Measurements from ENCODE around the gene POLG. TPM values are rescaled to one million over a fixed set of nuclear protein-coding genes. Genes with fewer than 3 reads are reported as not detected.

POLG gene
- total RNA-seq, 1 donor from 2014 or later = 50.3 TPM

DNA sequence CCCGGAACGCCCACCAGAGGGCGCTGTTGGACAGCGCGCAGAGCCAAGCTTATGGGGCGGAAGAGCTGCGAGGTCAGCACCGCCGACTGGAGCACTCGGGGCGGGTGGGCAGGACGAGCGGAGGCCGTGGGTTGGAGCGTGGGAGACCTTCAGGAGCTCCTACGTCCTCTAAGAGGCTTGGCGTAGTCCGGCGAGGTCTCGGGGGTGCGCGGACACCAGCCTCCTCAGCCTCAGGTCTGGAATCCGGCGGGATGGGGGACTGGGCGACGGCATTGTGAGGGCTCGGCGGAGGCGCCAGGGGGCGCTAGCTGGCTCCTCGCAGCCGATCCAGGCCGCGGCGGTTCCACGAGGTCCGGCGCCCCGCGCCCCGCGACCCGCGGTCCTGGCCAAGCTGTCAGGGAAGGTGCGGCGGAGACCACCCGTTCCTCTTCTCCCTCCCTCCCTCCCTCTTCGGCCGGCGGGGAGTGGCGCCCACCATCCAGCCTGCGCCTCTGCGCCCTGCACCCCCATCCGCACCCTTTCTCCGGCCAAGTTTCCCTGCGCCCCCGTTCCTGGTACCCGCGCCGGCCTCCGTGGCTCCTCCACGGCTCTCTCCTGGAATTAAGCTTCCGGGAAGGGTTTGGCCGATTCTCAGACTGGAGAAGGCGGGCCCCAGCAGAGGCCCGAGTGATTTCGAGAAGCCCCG, 24.3 kb upstream of the POLG start:
- Histone ChIP-seq H3K9me3 (no peaks in the 10 kb centered on the region), H3K4me1 (peaks cover 19% of the 10 kb centered on the region), H3K27ac (no peak overlapping the region), H3K4me3 (peak overlapping the region; percentile 32 to 37), H3K27me3 (peaks cover 15% of the 10 kb centered on the region), H3K36me3 (no peaks in the 10 kb centered on the region)
- intact Hi-C loops (cut with DNase I) = loop anchor here (5.0 to 10.0 kb wide), 2 partner anchors 68 to 196 kb away; no protein-coding TSS in a partner anchor
- DNase-seq (ENCODE audit: extremely low spot score in 2 of 2) = no peak
- TF ChIP-seq POLR2AphosphoS5 (IDR thresholded peaks at IDR 0.05; ENCODE audit: insufficient read depth in 1 of 2, low read depth in 1 of 2) = no peak
- TF ChIP-seq, protein P1, sequence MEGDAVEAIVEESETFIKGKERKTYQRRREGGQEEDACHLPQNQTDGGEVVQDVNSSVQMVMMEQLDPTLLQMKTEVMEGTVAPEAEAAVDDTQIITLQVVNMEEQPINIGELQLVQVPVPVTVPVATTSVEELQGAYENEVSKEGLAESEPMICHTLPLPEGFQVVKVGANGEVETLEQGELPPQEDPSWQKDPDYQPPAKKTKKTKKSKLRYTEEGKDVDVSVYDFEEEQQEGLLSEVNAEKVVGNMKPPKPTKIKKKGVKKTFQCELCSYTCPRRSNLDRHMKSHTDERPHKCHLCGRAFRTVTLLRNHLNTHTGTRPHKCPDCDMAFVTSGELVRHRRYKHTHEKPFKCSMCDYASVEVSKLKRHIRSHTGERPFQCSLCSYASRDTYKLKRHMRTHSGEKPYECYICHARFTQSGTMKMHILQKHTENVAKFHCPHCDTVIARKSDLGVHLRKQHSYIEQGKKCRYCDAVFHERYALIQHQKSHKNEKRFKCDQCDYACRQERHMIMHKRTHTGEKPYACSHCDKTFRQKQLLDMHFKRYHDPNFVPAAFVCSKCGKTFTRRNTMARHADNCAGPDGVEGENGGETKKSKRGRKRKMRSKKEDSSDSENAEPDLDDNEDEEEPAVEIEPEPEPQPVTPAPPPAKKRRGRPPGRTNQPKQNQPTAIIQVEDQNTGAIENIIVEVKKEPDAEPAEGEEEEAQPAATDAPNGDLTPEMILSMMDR (IDR thresholded peaks at IDR 0.05) = peak; percentile 89 to 100 (median 91)

DNA sequence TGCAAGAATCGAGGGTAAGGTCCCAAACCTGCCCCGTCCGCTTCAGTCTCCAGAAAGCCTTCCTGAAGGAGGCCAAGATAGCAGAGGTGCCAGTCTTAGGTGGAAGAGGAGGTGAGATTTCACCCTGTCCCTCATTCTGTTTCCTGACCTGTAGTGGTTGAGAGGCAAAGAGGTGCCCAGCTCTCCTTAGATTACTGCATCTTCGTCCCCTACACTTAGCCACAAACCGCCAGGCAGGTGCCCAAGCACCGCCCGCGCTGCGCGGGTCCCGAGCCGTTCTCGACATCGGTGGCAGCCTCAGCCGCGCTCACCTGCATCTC, 23.8 kb upstream of the POLG start:
- Histone ChIP-seq H3K4me1 (peaks cover 19% of the 10 kb centered on the region), H3K9me3 (no peaks in the 10 kb centered on the region), H3K36me3 (no peaks in the 10 kb centered on the region), H3K27me3 (peaks cover 15% of the 10 kb centered on the region), H3K4me3 (peak overlapping the region; percentile 32 to 37), H3K27ac (no peak overlapping the region)
- intact Hi-C loops (cut with DNase I) = loop anchor here (5.0 to 10.0 kb wide), 2 partner anchors 69 to 196 kb away; no protein-coding TSS in a partner anchor
- TF ChIP-seq POLR2A (IDR thresholded peaks at IDR 0.05) = no peak
- TF ChIP-seq, protein P1 (IDR thresholded peaks at IDR 0.05) = no peak
- no peak for DNase-seq (ENCODE audit: extremely low spot score in 2 of 2)

DNA sequence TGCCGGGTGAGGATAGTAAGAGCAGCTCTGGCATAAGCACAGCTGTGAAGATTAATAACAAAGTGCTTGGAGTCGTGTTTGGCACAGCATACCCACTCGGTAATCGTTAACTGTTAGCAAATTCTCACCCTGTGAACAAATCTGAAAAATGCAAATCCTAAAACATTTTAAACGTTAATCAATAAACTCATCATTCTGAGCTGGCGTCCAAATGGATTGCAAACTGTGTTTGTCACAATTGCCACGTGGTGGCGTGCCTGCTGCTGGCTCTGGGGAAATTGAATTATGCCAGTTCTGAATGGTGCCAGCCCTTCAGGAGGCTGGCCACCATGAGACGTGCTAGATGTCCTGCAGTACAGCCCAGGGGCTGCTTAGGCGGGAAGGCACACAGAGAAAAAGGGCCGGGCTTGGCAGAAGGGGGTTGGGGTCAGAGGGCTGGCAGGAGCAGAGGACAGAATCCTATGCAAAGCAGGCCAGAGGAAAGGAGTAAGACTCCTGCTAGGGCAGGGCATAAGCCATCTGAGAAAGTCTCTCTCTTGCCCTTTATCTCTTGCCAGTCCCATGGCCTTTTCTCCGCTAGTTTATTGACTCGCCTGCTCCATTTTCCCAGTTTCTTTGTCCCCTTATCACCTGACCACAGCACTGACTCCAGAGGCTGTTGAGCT, 22.1 kb upstream of the POLG start:
- DNase-seq (ENCODE audit: extremely low spot score in 2 of 2) = no peak
- H3K27me3 ChIP-seq = peaks cover under 1% of the 10 kb centered on the region
- no peak overlapping the region for H3K4me3 ChIP-seq
- TF ChIP-seq POLR2AphosphoS5 (IDR thresholded peaks at IDR 0.05; ENCODE audit: insufficient read depth in 1 of 2, low read depth in 1 of 2) (no peak), POLR2A (IDR thresholded peaks at IDR 0.05) (no peak)
- TF ChIP-seq, protein P1 (IDR thresholded peaks at IDR 0.05) = no peak
- H3K36me3 ChIP-seq = no peaks in the 10 kb centered on the region
- H3K9me3 ChIP-seq = no peaks in the 10 kb centered on the region
- no peak overlapping the region for H3K27ac ChIP-seq
- intact Hi-C loops (cut with DNase I) = loop anchor here (5.0 to 10.0 kb wide), 2 partner anchors 71 to 198 kb away; no protein-coding TSS in a partner anchor
- peaks cover 12% of the 10 kb centered on the region for H3K4me1 ChIP-seq

DNA sequence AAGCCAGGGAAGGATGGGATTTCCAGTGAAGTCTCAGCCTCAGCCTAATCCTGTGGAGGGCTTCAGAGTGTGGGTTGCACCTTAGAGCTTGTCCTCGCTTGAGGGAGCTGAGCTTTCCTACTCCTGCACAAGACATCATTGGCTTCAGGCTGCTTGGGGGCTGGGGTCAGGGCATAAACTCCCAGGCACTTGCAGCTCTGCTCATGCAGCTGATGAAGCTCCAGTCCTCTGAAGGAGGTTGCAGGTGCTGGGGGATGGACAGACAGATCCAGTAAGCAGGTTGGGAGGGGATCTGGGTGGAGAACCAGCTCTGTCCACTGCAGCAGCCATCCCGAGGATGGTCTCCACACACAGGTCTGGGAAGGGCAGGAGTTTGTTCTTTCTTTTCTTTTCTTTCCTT, 19.4 kb upstream of the POLG start:
- Histone ChIP-seq H3K4me3 (no peak overlapping the region), H3K36me3 (no peaks in the 10 kb centered on the region), H3K27me3 (no peaks in the 10 kb centered on the region), H3K27ac (no peak overlapping the region), H3K4me1 (peaks cover 4% of the 10 kb centered on the region), H3K9me3 (no peaks in the 10 kb centered on the region)
- no peak for DNase-seq (ENCODE audit: extremely low spot score in 2 of 2)
- TF ChIP-seq, protein P1 (IDR thresholded peaks at IDR 0.05) = no peak
- no peak for TF ChIP-seq POLR2A (IDR thresholded peaks at IDR 0.05)
- no peak for TF ChIP-seq POLR2AphosphoS5 (IDR thresholded peaks at IDR 0.05; ENCODE audit: insufficient read depth in 1 of 2, low read depth in 1 of 2)
- intact Hi-C loops (cut with DNase I) = loop anchor here (10.0 kb wide), 1 partner anchor 201 kb away; no protein-coding TSS in a partner anchor

DNA sequence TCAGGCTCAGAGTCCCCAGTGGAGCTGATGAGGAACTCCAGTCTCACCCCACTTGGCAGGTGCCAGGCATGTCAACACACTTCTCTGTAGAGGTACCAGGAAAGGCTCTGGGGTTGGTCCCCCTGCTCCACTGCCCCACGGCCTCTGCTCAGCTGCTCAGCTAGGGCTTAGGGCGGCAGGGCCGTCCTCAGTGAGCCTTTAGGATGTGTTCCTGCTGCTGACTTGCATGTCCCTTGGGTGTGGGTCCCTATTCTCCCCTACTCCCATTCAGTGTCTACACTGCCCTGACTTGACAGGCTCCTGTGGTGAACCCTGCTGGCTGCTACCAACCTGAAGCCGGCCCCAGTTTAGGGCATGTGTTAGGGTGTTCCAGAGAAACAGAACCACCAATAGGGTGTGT, 17.9 kb upstream of the POLG start:
- intact Hi-C loops (cut with DNase I) = loop anchor here (10.0 kb wide), 1 partner anchor 202 kb away; no protein-coding TSS in a partner anchor
- Histone ChIP-seq H3K4me1 (no peaks in the 10 kb centered on the region), H3K36me3 (no peaks in the 10 kb centered on the region), H3K9me3 (no peaks in the 10 kb centered on the region), H3K27me3 (no peaks in the 10 kb centered on the region), H3K27ac (no peak overlapping the region), H3K4me3 (no peak overlapping the region)
- TF ChIP-seq POLR2A (IDR thresholded peaks at IDR 0.05) (no peak), POLR2AphosphoS5 (IDR thresholded peaks at IDR 0.05; ENCODE audit: insufficient read depth in 1 of 2, low read depth in 1 of 2) (no peak)
- TF ChIP-seq, protein P1 (IDR thresholded peaks at IDR 0.05) = no peak
- DNase-seq (ENCODE audit: extremely low spot score in 2 of 2) = no peak
